ENCODE measurements around the gene NUMB.

Gene NUMB

DNA sequence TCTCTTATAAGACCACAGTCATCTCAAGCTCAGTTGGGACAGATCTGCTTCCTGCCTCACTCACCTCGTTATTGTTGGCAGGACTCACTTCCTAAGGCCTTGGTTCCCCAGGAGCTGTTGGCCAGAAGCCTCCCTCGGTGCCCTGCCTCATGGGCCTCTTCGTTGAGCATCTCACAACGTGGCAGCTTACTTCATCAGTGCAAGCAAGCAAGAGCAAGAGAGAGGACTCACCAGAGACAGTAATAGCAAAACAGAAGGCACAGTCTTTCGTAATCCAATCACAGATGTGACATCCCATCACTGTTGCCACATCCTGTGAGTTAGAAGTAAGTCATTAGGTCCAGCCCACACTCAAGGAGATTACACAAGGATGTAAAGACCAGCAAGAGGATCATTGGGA lies 5.1 kb upstream of the NUMB start:
- H3K27me3 ChIP-seq (replicated peaks; ENCODE audit: control insufficient read depth, insufficient read depth, low read length), result no peaks in the 10 kb centered on the region
- H3K4me3 ChIP-seq (replicated peaks; ENCODE audit: low read depth, low read length), result no peak overlapping the region
- TF ChIP-seq, protein P1, sequence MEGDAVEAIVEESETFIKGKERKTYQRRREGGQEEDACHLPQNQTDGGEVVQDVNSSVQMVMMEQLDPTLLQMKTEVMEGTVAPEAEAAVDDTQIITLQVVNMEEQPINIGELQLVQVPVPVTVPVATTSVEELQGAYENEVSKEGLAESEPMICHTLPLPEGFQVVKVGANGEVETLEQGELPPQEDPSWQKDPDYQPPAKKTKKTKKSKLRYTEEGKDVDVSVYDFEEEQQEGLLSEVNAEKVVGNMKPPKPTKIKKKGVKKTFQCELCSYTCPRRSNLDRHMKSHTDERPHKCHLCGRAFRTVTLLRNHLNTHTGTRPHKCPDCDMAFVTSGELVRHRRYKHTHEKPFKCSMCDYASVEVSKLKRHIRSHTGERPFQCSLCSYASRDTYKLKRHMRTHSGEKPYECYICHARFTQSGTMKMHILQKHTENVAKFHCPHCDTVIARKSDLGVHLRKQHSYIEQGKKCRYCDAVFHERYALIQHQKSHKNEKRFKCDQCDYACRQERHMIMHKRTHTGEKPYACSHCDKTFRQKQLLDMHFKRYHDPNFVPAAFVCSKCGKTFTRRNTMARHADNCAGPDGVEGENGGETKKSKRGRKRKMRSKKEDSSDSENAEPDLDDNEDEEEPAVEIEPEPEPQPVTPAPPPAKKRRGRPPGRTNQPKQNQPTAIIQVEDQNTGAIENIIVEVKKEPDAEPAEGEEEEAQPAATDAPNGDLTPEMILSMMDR (IDR thresholded peaks at IDR 0.05; ENCODE audit: insufficient read depth, low read length, poor library complexity, severe bottlenecking), result no peak
- peak; percentile 43 for DNase-seq (ENCODE audit: extremely low read depth, insufficient read length)
- H3K36me3 ChIP-seq (ENCODE audit: control insufficient read depth, insufficient read depth, low read length), result no peaks in the 10 kb centered on the region

DNA sequence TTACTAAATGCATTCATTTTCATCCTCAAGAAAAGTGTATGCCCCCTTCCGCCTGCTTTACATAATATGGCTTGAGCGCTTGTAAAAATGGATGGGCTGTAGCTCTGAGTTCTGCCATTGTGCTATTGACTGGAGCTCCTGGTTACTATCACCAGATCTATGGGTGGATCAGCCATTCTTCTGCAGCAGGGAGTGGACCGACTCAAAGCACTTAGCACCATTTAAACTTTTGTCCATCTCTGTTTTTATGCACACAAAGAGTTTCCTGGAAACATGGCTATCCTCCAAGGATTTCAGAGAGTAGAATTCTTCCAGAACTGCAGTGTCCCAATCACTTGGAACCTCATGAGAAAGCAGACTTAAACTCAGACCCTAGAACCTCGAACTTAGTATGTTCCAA lies 4.5 kb upstream of the NUMB start:
- TF ChIP-seq, protein P1 (IDR thresholded peaks at IDR 0.05; ENCODE audit: insufficient read depth, low read length, poor library complexity, severe bottlenecking), result no peak
- H3K27me3 ChIP-seq (replicated peaks; ENCODE audit: control insufficient read depth, insufficient read depth, low read length), result no peaks in the 10 kb centered on the region
- H3K4me3 ChIP-seq (replicated peaks; ENCODE audit: low read depth, low read length), result no peak overlapping the region
- no peak for DNase-seq (ENCODE audit: extremely low read depth, insufficient read length)
- H3K36me3 ChIP-seq (ENCODE audit: control insufficient read depth, insufficient read depth, low read length), result no peaks in the 10 kb centered on the region

DNA sequence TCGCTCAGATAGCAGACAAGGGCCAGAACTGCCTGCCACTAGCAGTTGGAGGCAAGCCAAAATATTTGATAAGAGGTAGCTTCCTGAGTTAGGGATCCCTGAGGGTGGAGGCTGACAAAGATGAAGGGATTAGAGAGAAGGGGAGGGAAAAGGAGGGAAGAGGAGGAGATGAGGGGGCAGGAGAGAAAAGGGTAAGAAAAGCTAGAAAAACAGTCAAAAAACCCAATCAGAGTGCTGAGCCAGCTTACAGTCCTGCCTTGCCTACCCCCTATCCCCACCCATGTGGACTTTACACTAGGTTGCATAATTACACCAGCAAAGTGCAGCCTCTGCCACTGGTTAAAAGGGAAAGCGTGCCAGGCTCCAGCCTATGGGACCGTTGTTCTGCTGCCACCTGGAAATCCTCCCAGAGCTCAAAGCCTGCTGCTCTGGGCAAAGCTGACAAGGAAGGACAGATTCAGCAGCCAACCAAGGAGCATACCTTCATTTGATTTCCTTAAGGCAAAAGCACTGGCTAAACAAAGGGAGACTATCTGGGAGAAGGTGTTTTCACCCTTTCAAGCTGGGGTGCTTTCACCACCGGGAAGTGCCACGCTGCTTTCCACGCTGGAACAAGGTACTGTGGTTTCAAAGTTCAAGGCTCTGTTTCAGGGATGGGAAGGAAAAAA lies 3.8 kb upstream of the NUMB start:
- TF ChIP-seq, protein P1 (IDR thresholded peaks at IDR 0.05; ENCODE audit: insufficient read depth, low read length, poor library complexity, severe bottlenecking), result no peak
- DNase-seq (ENCODE audit: extremely low read depth, insufficient read length), result no peak
- Histone ChIP-seq H3K27me3 (replicated peaks; ENCODE audit: control insufficient read depth, insufficient read depth, low read length) (no peaks in the 10 kb centered on the region), H3K4me3 (replicated peaks; ENCODE audit: low read depth, low read length) (no peak overlapping the region), H3K36me3 (ENCODE audit: control insufficient read depth, insufficient read depth, low read length) (no peaks in the 10 kb centered on the region)

DNA sequence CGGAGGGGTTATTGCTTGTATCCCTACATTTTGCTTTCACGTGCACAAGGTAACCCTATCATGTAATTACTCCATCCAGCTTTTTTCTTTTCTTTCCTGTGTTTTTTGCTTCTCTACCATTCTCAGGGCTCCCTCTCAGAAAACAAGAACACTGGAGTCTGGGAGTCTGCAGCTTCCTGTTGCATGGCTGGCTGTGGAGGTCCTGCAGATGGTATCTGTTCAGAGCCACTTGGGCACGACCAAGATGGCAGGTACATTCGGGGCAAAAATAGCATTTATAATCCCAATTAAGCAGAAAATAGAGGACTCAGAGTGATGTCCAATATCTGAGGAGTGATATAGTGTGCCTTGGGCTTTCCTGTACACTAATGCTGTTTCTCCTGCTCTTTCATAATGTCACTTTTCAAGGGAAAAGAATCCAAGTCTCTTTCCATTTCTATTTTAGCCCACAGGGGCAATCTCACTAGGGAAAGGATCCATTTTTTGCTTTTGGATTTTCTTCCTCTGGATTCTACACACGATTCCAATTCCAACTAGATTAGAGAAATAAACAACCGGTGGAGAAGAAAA lies 3.2 kb upstream of the NUMB start:
- no peak for DNase-seq (ENCODE audit: extremely low read depth, insufficient read length)
- Histone ChIP-seq H3K36me3 (ENCODE audit: control insufficient read depth, insufficient read depth, low read length) (no peaks in the 10 kb centered on the region), H3K4me3 (replicated peaks; ENCODE audit: low read depth, low read length) (no peak overlapping the region), H3K27me3 (replicated peaks; ENCODE audit: control insufficient read depth, insufficient read depth, low read length) (no peaks in the 10 kb centered on the region)
- TF ChIP-seq, protein P1 (IDR thresholded peaks at IDR 0.05; ENCODE audit: insufficient read depth, low read length, poor library complexity, severe bottlenecking), result no peak

DNA sequence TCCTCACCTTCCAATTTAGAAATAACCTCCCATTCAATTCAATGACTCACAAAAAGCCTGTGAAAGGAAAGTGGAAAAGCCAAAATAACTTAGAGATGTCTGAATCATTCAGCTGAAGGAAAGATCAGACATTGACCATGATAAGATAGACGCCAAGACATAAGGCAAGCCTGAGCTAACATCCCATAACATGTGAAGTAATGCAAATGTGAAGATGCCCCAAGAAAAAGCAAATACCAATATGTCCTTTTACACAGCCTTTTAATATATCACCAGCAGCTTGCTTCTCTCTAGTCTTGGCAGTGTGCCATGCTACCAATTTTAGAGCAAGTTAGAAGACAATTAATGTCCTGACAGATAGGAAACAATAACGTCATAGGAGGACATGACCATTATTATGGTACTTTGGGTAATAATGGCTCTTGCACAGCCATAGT lies 2.4 kb upstream of the NUMB start:
- TF ChIP-seq, protein P1 (IDR thresholded peaks at IDR 0.05; ENCODE audit: insufficient read depth, low read length, poor library complexity, severe bottlenecking), result no peak
- Histone ChIP-seq H3K27me3 (replicated peaks; ENCODE audit: control insufficient read depth, insufficient read depth, low read length) (no peaks in the 10 kb centered on the region), H3K36me3 (ENCODE audit: control insufficient read depth, insufficient read depth, low read length) (no peaks in the 10 kb centered on the region), H3K4me3 (replicated peaks; ENCODE audit: low read depth, low read length) (no peak overlapping the region)
- DNase-seq (ENCODE audit: extremely low read depth, insufficient read length), result no peak

Data from GM06990 (cell line).